K562 (cell line): ENCODE results near the gene TMEM11.

ENCODE experiments used
- CREM ChIP-seq: IDR thresholded peaks from 2 replicates; pipeline ENCODE4 v1.6.1; 2014; ENCODE audit warnings: antibody characterized with exemption, low read depth
- EP300 ChIP-seq: IDR thresholded peaks from 2 replicates; pipeline ENCODE4 v1.6.1; 2012; ENCODE audit warnings: low read length, improper control_type of control experiment
- ETV6 ChIP-seq, 3 experiments: fragments of 150-350 bp in 1 of 3; sonication (generic) in 1 of 3; formaldehyde crosslinking in 1 of 3; IDR thresholded peaks; 2 replicates each; pipeline versions ENCODE4 v1.6.1 to v1.8.0; 2014 to 2022; ENCODE audit warnings: borderline replicate concordance in 2 of 3, low read depth in 2 of 3, antibody characterized with exemption in 1 of 3, low read length in 1 of 3, mild to moderate bottlenecking in 1 of 3, missing genetic modification reagents in 1 of 3
- EZH2 ChIP-seq: IDR thresholded peaks from 2 replicates; pipeline ENCODE4 v1.6.1; 2012; ENCODE audit warnings: low read depth, mild to moderate bottlenecking, inconsistent platforms, low read length, borderline replicate concordance
- PYGO2 ChIP-seq: fragments of 450-650 bp; IDR thresholded peaks from 2 replicates; pipeline ENCODE4 v1.6.1; 2016; ENCODE audit warnings: mild to moderate bottlenecking, missing genetic modification characterization, moderate library complexity, missing compliant biosample characterization
- RCOR1 ChIP-seq, 2 experiments: IDR thresholded peaks; 2 replicates each; pipeline ENCODE4 v1.6.1; 2012; ENCODE audit warnings: low read depth in 2 of 2, low read length in 2 of 2, borderline replicate concordance in 1 of 2, improper control_type of control experiment in 1 of 2
- SP1 ChIP-seq: sonication (generic); formaldehyde crosslinking; IDR thresholded peaks from 2 replicates; pipeline ENCODE4 v1.8.1; 2022; ENCODE audit warnings: mild to moderate bottlenecking, missing genetic modification reagents
- ZNF551 ChIP-seq: fragments of 250-450 bp; sonication (Bioruptor Pico); IDR thresholded peaks from 2 replicates; pipeline ENCODE4 v1.5.0; 2021; ENCODE audit warnings: mild to moderate bottlenecking, moderate library complexity
- TF ChIP-seq, protein P1 (sequence below), 3 experiments: IDR thresholded peaks in 2 of 3; conservative IDR thresholded peaks in 1 of 3; 2 replicates each; pipeline ENCODE4 v1.5.1; 2011 to 2012; ENCODE audit warnings: low read length in 3 of 3, mild to moderate bottlenecking in 3 of 3, control low read depth in 2 of 3, improper control_type of control experiment in 1 of 3, inconsistent platforms in 1 of 3, low read depth in 1 of 3, mixed read lengths in 1 of 3, moderate library complexity in 1 of 3; ENCODE audit not compliant: insufficient read depth in 2 of 3

DNA sequence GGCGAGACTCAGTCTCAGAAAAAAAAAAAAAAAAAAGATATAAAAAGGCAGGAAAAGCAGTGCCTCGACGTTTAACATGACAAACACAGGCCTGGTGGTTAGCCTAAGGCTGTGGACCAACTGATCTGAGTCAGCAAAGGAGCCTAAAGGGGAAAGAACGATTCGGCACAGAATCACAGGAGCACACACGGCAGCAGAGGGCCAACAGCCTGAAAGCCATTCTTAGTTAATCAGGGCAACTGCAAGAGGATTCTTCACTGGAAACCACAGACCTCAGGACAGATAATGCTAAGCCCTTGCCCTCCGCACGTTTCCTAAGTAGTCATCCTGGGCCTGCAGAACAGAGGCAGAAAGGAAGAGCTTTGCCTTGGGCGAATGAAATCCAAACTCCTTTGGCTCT, 14.7 kb downstream of the TMEM11 start:
- no peak for TF ChIP-seq ZNF551 (CRISPR knock-in tag)
- peak; percentile 59 to 92; a peak in 3 of 4 replicates for TF ChIP-seq RCOR1 (IDR thresholded peaks at IDR 0.05; ENCODE audit: borderline replicate concordance in 1 of 2, low read depth in 2 of 2, low read length in 2 of 2)
- TF ChIP-seq CREM: no peak
- TF ChIP-seq PYGO2 (tag): no peak
- no peak for TF ChIP-seq ETV6 (IDR thresholded peaks at IDR 0.05; ENCODE audit: borderline replicate concordance in 1 of 2, low read depth in 2 of 2, low read length in 1 of 2)
- TF ChIP-seq ETV6 (CRISPR knock-in tag; IDR thresholded peaks at IDR 0.05; ENCODE audit: borderline replicate concordance): no peak
- TF ChIP-seq EP300: no peak
- TF ChIP-seq, protein P1, sequence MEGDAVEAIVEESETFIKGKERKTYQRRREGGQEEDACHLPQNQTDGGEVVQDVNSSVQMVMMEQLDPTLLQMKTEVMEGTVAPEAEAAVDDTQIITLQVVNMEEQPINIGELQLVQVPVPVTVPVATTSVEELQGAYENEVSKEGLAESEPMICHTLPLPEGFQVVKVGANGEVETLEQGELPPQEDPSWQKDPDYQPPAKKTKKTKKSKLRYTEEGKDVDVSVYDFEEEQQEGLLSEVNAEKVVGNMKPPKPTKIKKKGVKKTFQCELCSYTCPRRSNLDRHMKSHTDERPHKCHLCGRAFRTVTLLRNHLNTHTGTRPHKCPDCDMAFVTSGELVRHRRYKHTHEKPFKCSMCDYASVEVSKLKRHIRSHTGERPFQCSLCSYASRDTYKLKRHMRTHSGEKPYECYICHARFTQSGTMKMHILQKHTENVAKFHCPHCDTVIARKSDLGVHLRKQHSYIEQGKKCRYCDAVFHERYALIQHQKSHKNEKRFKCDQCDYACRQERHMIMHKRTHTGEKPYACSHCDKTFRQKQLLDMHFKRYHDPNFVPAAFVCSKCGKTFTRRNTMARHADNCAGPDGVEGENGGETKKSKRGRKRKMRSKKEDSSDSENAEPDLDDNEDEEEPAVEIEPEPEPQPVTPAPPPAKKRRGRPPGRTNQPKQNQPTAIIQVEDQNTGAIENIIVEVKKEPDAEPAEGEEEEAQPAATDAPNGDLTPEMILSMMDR (IDR thresholded peaks at IDR 0.05 in 2 of 3, conservative IDR thresholded peaks at IDR 0.05 in 1 of 3; ENCODE audit: insufficient read depth in 2 of 3, low read depth in 1 of 3, low read length in 3 of 3): no peak
- TF ChIP-seq SP1: no peak
- no peak for TF ChIP-seq EZH2
